Measurements from ENCODE around the gene ZNF146. TPM values are rescaled to one million over a fixed set of nuclear protein-coding genes. Genes with fewer than 3 reads are reported as not detected.
"Not testable (repeated sequence)": the region's sequence is repeated elsewhere in the genome, so short reads cannot be mapped to it uniquely, and the experiment has no call there.

Gene ZNF146
- polyA plus RNA-seq, 1 donor (not counting 4 experiments of a cell fraction or from before 2014, with no cell fraction given), result 82.6 TPM

GRCh38 chr19:36222503-36222902 is 7.6 kb downstream of the ZNF146 start:
- Histone ChIP-seq H2AFZ (ENCODE audit: control insufficient read depth, low read length) (no peak overlapping the region), H3K79me2 (ENCODE audit: control insufficient read depth, insufficient read depth, low read length) (peaks cover 93% of the 10 kb centered on the region), H3K27ac (ENCODE audit: control insufficient read depth, insufficient read depth, low read length) (no peak overlapping the region), H3K36me3 (ENCODE audit: control insufficient read depth in 2 of 2, extremely low read depth in 1 of 2, insufficient read depth in 2 of 2, low read length in 2 of 2) (peaks cover 10 to 20% of the 10 kb centered on the region in 2 experiments), H3K27me3 (ENCODE audit: control insufficient read depth, extremely low read depth, insufficient read depth, low read length) (no peaks in the 10 kb centered on the region), H3K9me3 (ENCODE audit: control insufficient read depth, low read depth, low read length) (no peaks in the 10 kb centered on the region), H3K9ac (ENCODE audit: control insufficient read depth, extremely low read depth, insufficient read depth, low read length) (no peak overlapping the region), H3K4me3 (ENCODE audit: control insufficient read depth in 2 of 3, extremely low read depth in 1 of 3, insufficient read depth in 2 of 3, low read depth in 1 of 3, low read length in 3 of 3) (no peak overlapping the region), H3K9me1 (ENCODE audit: control insufficient read depth, extremely low read depth, insufficient read depth, low read length) (no peaks in the 10 kb centered on the region), H3K4me1 (ENCODE audit: control insufficient read depth, extremely low read depth, insufficient read depth, low read length) (peaks cover 6% of the 10 kb centered on the region), H3K4me2 (ENCODE audit: control insufficient read depth, extremely low read depth, insufficient read depth, low read depth, low read length) (no peak overlapping the region), H4K20me1 (ENCODE audit: control insufficient read depth, extremely low read depth, insufficient read depth, low read length) (peaks cover 23% of the 10 kb centered on the region)
- FAIRE-seq (no peak), DNase-seq (ENCODE audit: low read depth, low spot score) (no peak)
- dilution Hi-C loops (cut with MboI; ENCODE audit: extremely low pct_ligation_motif_present, low sequenced_read_pairs), result no loop called here
- TF ChIP-seq EZH2 (IDR thresholded peaks at IDR 0.05; ENCODE audit: low read length), result no peak
- TF ChIP-seq CTCF (optimal IDR thresholded peaks at IDR 0.05 in 1 of 3, IDR thresholded peaks at IDR 0.05 in 1 of 3, conservative IDR thresholded peaks at IDR 0.05 in 1 of 3; ENCODE audit: extremely low read depth in 1 of 3, insufficient read depth in 2 of 3, low read length in 3 of 3), result no peak

- DNase-seq (ENCODE audit: low read depth, low spot score) (no peak), FAIRE-seq (no peak)
- peaks cover 18% of the 10 kb centered on the region for H4K20me1 ChIP-seq (ENCODE audit: control insufficient read depth, extremely low read depth, insufficient read depth, low read length)
- dilution Hi-C loops (cut with MboI; ENCODE audit: extremely low pct_ligation_motif_present, low sequenced_read_pairs), result no loop called here
- H3K4me3 ChIP-seq (ENCODE audit: control insufficient read depth in 2 of 3, extremely low read depth in 1 of 3, insufficient read depth in 2 of 3, low read depth in 1 of 3, low read length in 3 of 3), result no peak overlapping the region
- no peaks in the 10 kb centered on the region for H3K9me1 ChIP-seq (ENCODE audit: control insufficient read depth, extremely low read depth, insufficient read depth, low read length)
- no peaks in the 10 kb centered on the region for H3K9me3 ChIP-seq (ENCODE audit: control insufficient read depth, low read depth, low read length)
- H2AFZ ChIP-seq (ENCODE audit: control insufficient read depth, low read length), result no peak overlapping the region
- TF ChIP-seq EZH2 (IDR thresholded peaks at IDR 0.05; ENCODE audit: low read length), result no peak
- TF ChIP-seq CTCF (optimal IDR thresholded peaks at IDR 0.05 in 1 of 3, IDR thresholded peaks at IDR 0.05 in 1 of 3, conservative IDR thresholded peaks at IDR 0.05 in 1 of 3; ENCODE audit: extremely low read depth in 1 of 3, insufficient read depth in 2 of 3, low read length in 3 of 3), result no peak
- no peak overlapping the region for H3K4me2 ChIP-seq (ENCODE audit: control insufficient read depth, extremely low read depth, insufficient read depth, low read depth, low read length)
- no peaks in the 10 kb centered on the region for H3K27me3 ChIP-seq (ENCODE audit: control insufficient read depth, extremely low read depth, insufficient read depth, low read length)
- H3K36me3 ChIP-seq (ENCODE audit: control insufficient read depth in 2 of 2, extremely low read depth in 1 of 2, insufficient read depth in 2 of 2, low read length in 2 of 2), result peaks cover 20 to 36% of the 10 kb centered on the region in 2 experiments
- no peak overlapping the region for H3K9ac ChIP-seq (ENCODE audit: control insufficient read depth, extremely low read depth, insufficient read depth, low read length)
- H3K4me1 ChIP-seq (ENCODE audit: control insufficient read depth, extremely low read depth, insufficient read depth, low read length), result peaks cover 6% of the 10 kb centered on the region
- H3K27ac ChIP-seq (ENCODE audit: control insufficient read depth, insufficient read depth, low read length), result no peak overlapping the region
- H3K79me2 ChIP-seq (ENCODE audit: control insufficient read depth, insufficient read depth, low read length), result peaks cover 86% of the 10 kb centered on the region
Observed at GRCh38 chr19:36225219-36225892, 10.4 kb downstream of the ZNF146 start.

- H3K36me3 ChIP-seq (ENCODE audit: control insufficient read depth in 2 of 2, extremely low read depth in 1 of 2, insufficient read depth in 2 of 2, low read length in 2 of 2), result peaks cover 38 to 60% of the 10 kb centered on the region in 2 experiments
- H3K9ac ChIP-seq (ENCODE audit: control insufficient read depth, extremely low read depth, insufficient read depth, low read length); DNase-seq (ENCODE audit: low read depth, low spot score); dilution Hi-C loops (cut with MboI; ENCODE audit: extremely low pct_ligation_motif_present, low sequenced_read_pairs); H3K4me2 ChIP-seq (ENCODE audit: control insufficient read depth, extremely low read depth, insufficient read depth, low read depth, low read length); FAIRE-seq; H3K27ac ChIP-seq (ENCODE audit: control insufficient read depth, insufficient read depth, low read length); H3K9me1 ChIP-seq (ENCODE audit: control insufficient read depth, extremely low read depth, insufficient read depth, low read length); H3K27me3 ChIP-seq (ENCODE audit: control insufficient read depth, extremely low read depth, insufficient read depth, low read length); H4K20me1 ChIP-seq (ENCODE audit: control insufficient read depth, extremely low read depth, insufficient read depth, low read length); H3K4me1 ChIP-seq (ENCODE audit: control insufficient read depth, extremely low read depth, insufficient read depth, low read length); H3K4me3 ChIP-seq (ENCODE audit: control insufficient read depth in 2 of 3, extremely low read depth in 1 of 3, insufficient read depth in 2 of 3, low read depth in 1 of 3, low read length in 3 of 3); H2AFZ ChIP-seq (ENCODE audit: control insufficient read depth, low read length): not testable (repeated sequence)
- H3K79me2 ChIP-seq (ENCODE audit: control insufficient read depth, insufficient read depth, low read length), result peaks cover 15% of the 10 kb centered on the region
- H3K9me3 ChIP-seq (ENCODE audit: control insufficient read depth, low read depth, low read length), result peaks cover 21% of the 10 kb centered on the region
Observed at GRCh38 chr19:36233626-36234025, 18.7 kb downstream of the ZNF146 start.

Measured in keratinocyte (primary cell).